Stimulated activated CD4-positive, alpha-beta T cell treated with anti-CD3 and anti-CD28 coated beads, TNF-alpha, amount 100 ng/mL, for 4 hours (primary cell): ENCODE measurements around the gene GFER.
"Not testable (repeated sequence)": the region's sequence is repeated elsewhere in the genome, so short reads cannot be mapped to it uniquely, and the experiment has no call there.

Experiments used
- DNase-seq, 3 experiments: peaks; one replicate each; pipeline ENCODE4 v3.0.0-alpha.2; 2020; ENCODE audit warnings: low read depth in 3 of 3

Gene GFER

DNA sequence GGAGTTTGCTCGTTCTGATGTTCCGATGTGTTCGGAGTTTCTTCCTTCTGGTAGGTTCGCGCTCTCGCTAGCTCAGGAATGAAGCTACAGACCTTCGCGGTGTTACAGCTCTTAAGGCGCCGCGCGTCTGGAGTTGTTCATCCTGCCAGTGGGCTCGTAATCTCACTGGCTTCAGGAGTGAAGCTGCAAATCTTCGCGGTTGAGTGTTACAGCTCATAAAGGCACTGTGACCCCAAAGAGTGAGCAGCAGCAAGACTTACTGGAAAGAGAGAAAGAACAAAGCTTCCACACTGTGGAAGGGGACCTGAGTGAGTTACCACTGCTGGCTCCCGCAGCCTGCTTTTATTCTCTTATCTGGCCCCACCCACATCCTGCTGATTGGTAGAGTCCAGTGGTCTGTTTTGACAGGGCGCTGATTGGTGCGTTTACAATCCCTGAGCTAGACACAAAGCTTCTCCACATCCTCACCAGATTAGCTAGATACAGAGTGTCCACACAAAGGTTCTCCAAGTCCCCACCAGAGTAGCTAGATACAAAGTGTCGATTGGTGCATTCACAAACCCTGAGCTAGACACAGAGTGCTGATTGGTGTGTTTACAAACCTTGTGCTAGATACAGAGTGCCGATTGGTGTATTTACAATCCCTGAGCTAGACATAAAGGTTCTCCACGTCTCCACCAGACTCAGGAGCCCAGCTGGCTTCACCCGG lies 26.4 kb upstream of the GFER start:
- DNase-seq, result not testable (repeated sequence)

DNA sequence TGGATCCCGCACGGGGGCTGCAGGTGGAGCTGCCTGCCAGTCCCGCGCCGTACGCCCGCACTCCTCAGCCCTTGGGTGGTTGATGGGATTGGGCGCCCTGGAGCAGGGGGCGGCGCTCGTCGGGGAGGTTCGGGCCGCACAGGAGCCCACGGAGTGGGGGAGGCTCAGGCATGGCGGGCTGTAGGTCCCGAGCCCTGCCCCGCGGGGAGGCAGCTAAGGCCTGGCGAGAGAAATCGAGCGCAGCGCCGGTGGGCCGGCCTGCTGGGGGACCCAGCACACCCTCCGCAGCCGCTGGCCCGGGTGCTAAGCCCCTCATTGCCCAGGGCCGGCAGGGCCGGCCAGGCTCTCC lies 25.9 kb upstream of the GFER start:
- not testable (repeated sequence) for DNase-seq

DNA sequence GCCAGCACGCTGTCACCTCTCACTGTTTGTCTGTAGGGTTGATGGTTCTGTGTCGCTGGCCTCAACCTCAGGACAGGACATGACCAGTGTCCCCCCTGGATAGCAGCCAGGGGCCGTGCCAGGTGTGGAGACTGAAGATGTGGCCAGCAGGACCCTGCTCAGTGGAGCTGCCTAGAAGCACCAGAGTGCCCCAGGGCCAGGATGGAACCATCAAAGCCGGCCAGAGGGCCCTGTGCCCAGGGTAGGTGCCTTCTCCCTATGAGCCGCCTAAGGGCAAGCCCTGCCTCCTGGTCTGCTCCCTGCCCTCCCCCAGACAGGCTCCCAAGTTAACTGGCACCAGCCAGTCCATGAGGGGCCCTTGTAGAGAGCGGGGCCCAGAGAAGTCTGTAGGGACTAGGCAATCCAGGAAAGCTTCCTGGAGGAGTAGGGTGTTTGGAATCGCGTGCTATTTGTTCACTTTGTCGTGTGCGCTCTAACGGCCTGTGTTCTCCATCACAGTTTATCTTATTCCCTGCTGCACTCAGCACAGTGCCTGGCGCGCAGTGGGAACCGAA lies 25.2 kb upstream of the GFER start:
- DNase-seq, result no peak

DNA sequence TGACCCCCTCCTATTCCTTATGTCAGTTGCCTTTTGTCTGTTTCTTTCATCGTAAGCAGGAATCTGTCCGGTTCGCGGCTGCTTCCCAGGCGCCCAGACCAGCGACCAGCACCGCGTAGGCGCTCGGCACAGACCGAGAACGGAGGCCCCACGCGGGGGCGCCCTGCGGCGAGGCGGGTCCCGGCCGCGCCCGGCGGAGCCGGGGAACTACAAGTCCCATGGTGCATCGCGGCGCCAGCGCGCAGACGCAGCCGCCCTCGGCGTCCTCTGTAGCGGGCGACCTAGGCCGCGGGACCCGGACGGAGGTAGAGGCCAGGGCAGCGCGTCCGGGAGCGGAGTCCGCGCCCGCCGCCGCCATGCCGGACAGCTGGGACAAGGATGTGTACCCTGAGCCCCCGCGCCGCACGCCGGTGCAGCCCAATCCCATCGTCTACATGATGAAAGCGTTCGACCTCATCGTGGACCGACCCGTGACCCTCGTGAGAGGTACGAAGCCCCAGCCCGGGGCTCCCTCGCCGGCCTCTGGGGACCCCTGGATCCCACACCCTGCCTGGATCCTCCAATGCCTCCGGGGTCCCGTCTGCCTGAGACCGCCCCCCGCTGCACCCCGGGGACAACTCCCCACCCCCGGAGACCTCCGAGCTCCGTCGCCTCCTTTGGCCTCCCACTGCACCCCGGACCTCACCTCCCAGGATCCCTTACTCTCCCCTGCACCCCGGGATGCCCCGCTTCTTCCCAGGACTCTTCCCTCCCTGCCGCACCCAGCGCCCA lies 24.5 kb upstream of the GFER start, which contains the start of gene NDUFB10:
Gene NDUFB10 (plus strand): TSS at position 270 of the 771 bp plus-strand sequence. CDS start 87 bp downstream, at position 357.
- DNase-seq, result peak; percentile 81 to 88 (median 84)

DNA sequence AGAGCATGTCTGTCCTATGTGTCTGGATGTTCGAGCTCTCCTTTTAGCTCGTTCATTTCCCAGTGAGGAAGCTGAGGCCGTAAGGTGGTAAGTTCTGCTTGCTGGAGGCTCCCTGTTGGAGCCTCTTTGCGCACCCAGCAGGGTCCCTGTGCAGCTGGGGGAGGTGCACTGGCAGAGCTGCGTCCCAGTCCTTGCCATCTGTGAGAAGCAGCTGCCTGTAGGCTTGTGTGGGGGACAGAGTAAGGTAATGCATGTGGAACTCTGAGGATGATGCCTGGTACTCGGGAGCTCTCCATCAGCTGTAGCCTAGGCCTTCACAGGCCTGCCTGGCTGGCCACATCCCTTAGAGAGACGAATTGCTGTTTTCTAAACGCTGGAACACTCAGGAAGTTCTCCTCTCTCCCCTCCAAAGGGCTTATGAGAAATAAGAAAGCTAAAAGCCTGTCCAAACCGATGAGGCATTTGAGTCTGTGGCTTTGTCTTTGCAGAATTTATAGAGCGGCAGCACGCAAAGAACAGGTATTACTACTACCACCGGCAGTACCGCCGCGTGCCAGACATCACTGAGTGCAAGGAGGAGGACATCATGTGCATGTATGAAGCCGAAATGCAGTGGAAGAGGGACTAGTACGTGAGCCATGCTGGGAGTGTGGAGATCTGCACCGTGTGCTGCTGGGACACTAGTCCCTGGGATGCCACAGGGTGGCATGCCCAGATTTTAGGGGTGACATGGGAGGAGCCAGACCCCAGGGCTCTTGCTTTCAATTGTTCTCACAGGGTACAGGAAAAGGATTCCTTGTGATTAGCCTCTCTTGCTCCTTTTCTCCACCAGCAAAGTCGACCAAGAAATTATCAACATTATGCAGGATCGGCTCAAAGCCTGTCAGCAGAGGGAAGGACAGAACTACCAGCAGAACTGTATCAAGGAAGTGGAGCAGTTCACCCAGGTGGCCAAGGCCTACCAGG lies 23.0 kb upstream of the GFER start:
- no peak for DNase-seq

DNA sequence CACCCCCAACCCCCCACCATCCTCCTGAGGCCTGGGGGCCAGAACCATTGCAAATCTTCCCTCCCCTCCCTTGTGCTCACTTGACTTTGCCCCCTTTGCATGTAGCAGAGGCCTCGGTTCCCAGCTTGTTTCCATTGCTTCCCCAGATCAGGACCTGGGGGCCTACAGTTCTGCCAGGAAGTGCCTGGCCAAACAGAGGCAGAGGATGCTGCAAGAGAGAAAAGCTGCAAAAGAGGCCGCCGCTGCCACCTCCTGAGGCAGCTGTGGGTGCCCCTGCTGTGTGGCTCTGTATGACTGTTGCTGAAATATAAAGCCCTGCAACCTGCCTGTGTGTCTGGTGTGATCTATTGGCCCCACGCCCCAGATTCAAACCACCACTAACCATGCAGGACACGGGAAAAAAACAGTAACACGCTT lies 22.3 kb upstream of the GFER start:
- DNase-seq, result no peak

DNA sequence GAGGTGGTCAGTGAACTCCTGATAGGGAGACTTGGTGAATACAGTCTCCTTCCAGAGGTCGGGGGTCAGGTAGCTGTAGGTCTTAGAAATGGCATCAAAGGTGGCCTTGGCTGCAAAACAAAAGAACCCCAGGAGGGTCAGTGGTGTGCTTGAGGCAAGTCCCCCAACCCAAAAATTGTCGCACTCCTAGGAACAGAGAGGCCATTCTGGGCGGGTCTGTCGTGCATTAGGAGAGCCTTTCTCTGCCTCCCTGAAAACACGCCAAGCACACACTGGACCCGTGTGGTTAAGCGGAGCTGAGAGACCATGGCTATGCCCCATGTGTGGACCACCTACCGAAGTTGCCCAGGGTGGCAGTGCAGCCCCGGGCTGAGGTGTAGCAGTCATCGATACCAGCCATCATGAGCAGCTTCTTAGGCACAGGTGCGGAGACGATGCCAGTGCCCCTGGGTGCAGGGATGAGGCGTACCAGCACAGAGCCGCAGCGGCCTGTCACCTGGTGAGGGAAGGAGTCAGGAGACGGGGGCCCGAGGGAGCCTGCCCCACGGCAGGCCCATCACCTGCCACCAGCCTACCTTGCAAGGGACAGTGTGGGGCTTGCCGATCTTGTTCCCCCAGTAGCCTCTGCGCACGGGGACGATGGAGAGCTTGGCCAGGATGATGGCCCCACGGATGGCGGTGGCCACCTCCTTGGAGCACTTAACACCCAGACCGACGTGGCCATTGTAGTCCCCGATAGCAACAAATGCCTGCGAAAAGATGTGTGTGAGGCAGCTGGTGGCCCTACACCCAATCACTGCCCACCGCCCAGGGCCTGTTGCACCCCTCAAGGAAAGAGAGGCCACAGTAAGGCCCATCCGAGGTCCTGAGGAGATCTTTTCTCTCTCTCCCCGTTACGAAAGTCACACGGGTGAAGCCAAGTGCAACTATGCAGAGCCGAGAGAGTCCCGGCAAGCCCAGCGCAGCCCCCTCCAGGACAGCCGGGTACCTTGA lies 21.5 kb upstream of the GFER start:
- not testable (repeated sequence) for DNase-seq

DNA sequence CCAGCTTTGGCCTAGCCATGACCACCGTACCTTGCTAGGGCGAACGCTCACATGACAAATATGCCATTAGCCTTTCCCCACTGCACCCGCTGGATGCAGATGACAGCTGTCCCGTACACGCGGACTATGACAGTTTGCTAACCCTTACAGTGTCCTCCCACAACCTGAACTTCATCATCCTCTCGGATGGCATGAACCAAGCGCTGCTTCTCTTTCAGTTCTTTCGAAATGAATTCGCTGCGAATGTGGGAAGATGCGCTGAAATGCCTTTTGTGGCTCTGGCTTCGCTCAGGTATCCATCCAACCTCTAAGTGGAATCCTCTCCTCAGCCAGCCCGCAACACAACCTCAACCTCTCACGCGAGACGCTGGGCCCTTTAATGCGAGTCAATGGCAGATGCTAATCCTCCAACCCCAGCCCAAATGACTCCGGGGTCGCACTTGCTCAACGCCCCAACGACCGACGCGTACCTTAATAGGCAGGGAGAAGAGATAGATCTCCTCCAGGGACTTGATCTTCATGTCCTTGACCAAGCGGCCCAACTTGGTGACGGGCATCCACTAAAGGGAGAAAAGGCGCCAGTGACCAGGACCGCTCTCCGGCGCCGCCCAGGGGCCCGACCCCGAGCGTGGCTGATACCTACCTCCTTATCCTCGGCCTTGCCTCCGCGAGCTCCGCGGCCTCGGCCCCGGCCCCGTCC lies 20.0 kb upstream of the GFER start:
- no peak for DNase-seq

DNA sequence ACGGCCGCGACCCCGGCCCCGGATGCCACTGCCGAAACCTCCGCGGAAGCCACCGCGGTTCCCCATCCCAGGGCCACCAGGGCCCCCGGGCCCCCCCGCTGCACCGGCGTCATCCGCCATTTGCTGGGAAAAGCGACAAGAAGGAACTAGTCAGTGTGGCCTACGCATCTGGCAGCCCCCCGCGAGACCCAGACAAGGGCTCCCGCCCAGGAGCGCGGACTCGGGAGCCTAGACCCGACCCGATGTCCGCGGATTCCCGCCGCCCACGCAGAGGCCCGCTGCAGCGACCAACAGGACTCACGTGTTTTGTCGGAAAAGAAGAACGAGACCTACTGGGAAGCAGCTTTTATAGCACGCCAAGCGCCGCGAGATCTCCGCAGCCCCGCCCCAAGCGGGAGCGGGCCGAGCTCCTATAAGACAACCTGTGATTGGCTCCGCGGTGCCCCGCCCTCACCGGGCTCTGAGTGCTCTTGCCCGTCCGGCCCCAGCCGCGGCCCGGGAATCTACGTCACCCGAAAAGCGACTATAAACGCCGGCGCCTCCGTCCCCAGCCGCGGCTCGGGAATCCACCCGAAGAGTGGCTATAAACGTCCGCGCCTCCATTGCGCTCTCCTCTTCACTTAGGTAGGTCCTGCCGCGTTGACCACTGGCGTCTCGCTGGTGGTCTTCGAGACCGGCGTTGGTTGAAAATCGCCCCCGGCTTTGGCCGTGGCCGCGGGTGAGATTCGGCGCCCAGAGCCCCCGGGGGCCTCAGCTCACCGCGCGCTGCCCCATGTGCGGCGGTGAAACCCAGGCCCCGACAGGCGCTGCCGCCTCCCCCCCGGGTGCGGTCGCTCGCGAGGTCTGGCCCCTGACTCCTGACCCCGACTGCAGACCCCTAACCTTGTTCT lies 19.2 kb upstream of the GFER start, which contains the start of gene RPS2:
Gene RPS2 (minus strand): TSS at position 321 of the 890 bp plus-strand sequence. CDS start 201 bp downstream, at position 120.
- DNase-seq, result peak; percentile 94 to 99 (median 95)

DNA sequence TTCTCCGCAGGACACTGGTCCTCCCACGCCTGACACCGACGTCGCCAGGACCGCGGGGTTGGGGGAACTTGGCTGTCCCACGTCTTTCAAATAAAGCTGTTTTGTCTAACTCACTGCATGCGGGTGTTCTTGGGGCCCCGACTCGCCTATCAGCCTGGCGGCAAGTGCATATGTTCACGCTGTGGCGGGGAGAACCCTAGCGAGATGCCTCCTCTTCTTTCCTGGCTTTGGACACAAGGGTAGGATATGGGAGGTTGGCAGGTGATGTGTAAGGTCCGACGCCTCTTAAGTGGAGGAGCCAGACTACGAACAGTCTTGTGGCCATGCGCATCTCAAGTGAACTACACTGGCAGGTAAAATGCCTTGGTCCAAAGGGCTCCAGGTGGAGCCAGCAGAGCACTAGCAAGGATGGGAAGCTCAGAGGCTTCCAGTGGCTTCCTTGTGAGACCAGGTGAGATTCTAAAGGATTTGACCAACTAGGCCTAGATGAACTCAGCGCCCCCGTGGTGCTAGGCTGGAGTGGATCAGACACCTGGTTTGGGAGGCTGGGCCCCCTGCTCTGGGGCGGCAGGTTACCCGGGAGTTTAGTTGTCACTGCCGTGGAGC lies 18.5 kb upstream of the GFER start:
- no peak for DNase-seq

DNA sequence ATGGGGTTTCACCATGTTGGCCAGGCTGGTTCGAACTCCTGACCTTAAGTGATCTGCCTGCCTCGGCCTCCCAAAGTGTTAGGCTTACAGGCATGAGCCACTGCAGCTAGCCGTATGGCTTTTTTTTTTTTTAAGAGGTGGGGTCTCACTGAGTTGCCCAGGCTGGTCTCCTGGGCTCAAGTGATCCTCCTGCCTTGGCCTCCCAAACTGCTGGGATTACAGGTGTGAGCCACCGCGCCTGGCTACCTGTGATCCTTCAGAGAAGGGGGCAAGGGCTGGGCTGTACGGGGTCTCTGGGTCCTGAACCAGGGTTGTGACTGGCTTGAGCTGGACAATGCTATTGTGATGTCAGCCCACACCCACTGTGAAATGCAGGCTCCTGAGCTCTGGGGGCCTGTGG lies 17.5 kb upstream of the GFER start, which contains the start of gene RNF151:
Gene RNF151 (plus strand): TSS at position 397 of the 400 bp plus-strand sequence. CDS start 26 bp downstream, outside the sequence.
- DNase-seq, result no peak

DNA sequence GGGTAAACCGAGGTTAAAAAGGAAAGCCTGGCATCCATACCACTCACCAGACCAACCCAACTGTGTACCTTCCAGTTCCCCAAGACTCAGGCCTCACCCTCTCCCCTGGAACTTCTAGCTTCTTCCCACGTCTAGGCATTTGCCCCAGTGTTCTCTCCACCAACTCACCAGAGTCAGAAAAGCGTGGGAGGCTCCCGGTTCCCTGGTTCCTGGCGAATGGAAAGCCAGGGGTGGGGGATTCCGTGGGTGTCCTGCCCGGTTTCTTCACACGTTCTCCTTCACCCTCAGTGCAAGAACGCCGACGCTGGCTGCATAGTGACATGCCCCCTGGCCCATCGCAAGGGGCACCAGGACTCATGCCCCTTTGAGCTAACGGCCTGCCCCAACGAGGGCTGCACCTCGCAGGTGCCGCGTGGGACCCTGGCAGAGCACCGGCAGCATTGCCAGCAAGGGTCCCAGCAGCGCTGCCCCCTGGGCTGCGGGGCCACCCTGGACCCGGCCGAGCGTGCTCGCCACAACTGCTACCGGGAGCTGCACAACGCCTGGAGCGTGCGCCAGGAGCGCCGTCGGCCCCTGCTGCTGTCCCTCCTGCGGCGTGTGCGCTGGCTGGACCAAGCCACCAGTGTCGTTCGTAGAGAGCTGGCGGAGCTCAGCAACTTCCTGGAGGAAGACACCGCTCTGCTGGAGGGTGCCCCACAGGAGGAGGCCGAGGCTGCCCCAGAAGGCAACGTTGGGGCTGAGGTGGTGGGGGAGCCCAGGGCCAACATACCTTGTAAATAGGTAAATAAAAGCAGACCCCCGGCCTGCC lies 15.6 kb upstream of the GFER start:
- DNase-seq, result no peak

DNA sequence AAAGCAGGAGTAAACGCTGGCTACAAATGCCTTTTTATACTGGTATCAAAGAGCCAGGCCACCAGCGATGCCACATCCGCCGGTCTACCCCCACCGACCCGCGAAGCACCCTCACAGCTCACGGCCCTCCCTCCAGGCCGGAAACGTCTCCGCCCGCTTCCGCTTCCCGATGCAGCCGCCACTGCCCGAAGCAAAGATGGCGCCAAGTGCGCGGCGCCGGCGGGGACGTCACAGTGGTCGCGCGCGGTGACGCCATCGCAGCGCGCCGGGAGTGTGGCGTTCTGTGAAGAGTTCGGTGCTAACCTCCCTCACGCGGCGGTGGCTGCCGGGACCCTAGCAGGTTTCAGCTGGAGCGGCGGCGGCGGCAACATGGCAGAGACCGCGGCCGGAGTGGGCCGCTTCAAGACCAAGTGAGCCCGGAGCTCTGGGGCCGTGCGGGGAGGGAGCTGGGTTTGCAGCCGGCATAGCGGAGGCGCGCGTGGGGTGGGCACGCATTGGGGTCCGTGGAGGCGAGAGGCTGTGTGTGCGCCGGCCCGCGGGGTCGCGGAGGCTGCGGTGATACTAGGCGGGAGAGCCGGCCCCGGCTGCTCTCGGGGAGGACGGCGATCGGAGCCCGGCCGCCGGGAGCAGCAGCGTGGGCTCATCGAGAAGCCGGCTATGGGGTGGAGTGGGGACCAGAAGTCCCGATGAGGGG lies 12.1 kb upstream of the GFER start, which contains the start of gene TBL3:
Gene TBL3 (plus strand): TSS at position 258 of the 694 bp plus-strand sequence. CDS start 112 bp downstream, at position 370.
- peak; percentile 90 to 92 (median 91) for DNase-seq

DNA sequence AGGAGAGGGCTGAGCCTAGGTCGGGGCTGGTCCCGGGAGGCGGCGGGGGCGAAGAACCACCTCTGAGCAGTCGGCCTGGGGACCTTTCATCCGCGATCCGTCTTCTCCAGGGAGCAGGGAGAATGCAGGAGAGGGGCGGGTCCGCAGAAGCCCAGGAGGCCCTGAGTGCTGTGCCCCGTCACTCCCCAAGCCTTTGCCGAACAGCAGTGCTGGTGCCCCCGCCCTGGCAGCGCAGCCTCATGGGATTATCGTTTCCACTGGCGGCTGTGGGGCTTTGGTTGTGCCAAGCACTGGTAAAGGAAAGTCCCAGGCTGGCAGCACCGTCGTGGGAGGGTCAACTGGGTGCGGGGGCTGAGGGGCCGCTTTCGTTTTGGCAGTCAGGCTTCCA lies 11.5 kb upstream of the GFER start:
- no peak for DNase-seq

DNA sequence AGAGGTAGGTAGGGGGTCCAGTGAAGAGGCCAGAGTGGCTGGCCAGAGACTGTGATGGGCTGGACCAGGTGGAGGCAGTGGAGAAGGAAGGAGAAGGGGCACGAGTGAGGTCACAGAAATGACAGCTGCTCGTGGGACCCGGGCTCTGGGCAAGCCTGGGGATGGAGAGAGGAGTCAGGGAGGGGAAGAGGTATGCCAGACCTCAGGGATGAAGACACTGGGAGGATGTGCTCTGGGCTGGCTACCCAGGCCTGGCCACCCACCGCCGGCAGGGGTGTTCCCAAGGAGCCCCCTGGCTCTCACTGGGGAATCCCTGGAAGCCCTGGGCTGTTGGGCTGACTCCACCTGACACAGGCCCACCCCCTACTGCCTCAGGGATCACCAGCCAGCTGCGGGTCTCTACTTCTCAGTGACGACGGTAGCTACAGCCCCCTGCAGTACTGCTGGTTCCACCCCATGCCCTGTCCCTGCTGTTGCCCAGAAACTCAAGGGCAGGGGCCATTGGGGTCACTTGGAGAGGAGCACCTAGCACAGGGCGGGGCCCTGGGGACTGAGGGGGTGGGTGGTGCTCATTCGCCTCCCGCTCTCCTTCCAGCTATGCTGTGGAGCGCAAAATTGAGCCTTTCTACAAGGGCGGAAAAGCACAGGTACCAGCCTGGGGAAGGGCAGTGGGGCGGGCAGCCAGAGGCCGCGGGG lies 10.4 kb upstream of the GFER start:
- no peak for DNase-seq
